GM12878 (cell line): ENCODE data around the gene PATL1.

Experiments used
- CHD1 ChIP-seq: IDR thresholded peaks from 2 replicates; pipeline ENCODE4 v1.6.1; 2012; ENCODE audit warnings: low read depth, low read length, improper control_type of control experiment
- CTCF ChIP-seq, 3 experiments: IDR thresholded peaks in 2 of 3; conservative IDR thresholded peaks in 1 of 3; 2 replicates each; pipeline ENCODE4 v1.5.1; 2011; ENCODE audit warnings: low read depth in 3 of 3, low read length in 3 of 3, mild to moderate bottlenecking in 3 of 3, control low read depth in 2 of 3, moderate library complexity in 2 of 3, inconsistent platforms in 1 of 3, mixed read lengths in 1 of 3; ENCODE audit not compliant: control insufficient read depth in 2 of 3, insufficient read depth in 1 of 3; ENCODE audit errors: extremely low read depth in 1 of 3
- EED ChIP-seq: sonication (generic); IDR thresholded peaks from 2 replicates; pipeline ENCODE4 v1.6.1; 2016; ENCODE audit warnings: antibody characterized with exemption, low read depth
- KAT2A ChIP-seq: conservative IDR thresholded peaks from 2 replicates; pipeline ENCODE4 v1.6.1; 2011; ENCODE audit warnings: low read depth, low read length; ENCODE audit not compliant: control insufficient read depth
- ZBTB33 ChIP-seq: fragments of 450-650 bp; IDR thresholded peaks from 2 replicates; pipeline ENCODE4 v1.6.1; 2017; ENCODE audit warnings: mild to moderate bottlenecking

- TF ChIP-seq CTCF (IDR thresholded peaks at IDR 0.05 in 2 of 3, conservative IDR thresholded peaks at IDR 0.05 in 1 of 3; ENCODE audit: control insufficient read depth in 2 of 3, extremely low read depth in 1 of 3, insufficient read depth in 1 of 3, low read depth in 3 of 3, low read length in 3 of 3) (no peak), ZBTB33 (no peak), CHD1 (no peak), KAT2A (no peak), EED (no peak)
Measured at GRCh38 chr11:59669611-59670009, 773 bp upstream of the PATL1 start.
